HUDEP-2 (cell line): Measurements from ENCODE around the gene AGAP1.

Experiments used
- DNase-seq, 76 experiments: peaks; one replicate each; lab custom pipeline; 2025; ENCODE audit not compliant: unreplicated experiment in 76 of 76; lab: John Stamatoyannopoulos, UW

Gene AGAP1

DNA sequence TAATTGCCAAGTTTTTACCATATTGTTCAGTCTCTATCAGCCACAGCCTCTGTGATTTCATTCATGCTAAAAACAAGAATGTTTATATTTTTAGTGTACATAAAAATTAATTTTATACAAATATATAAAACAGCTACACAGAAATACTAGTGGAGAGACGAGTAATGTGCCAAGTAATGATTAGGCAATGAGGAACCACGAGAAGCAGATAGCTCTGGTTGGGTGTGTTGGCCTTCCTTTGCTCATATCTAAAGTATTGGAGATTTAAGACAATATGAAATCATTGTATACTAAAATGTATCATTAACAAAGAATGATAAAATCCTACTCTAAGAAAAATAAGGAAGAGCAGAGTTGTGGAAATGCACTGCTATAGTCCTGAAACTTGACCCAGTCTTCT is 326.7 kb downstream of the AGAP1 start:
- DNase-seq, result no peak

DNA sequence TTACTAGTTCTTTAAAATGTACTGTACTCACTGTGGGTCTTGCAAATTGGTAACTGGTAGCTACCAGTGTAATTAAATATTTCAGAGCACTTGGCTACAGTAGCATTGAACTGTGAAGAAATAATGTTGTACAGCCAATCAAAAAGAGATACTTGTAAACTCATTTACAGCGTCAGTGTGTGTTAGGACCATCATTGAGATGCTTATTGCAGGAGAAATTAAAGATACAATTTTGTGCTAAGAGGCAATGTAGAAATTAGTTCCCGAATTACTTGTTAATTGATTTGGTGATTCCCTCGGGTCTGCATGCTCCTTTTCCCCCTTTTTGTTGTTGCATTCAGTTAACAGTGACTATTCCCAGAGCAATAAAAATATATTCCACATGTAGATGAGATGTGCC is 330.5 kb downstream of the AGAP1 start:
- DNase-seq, result no peak

GRCh38 chr2:235825946-235826345 is 332.1 kb downstream of the AGAP1 start:
- DNase-seq, result no peak

- DNase-seq, result no peak
Observed at GRCh38 chr2:235826826-235827225, 333.0 kb downstream of the AGAP1 start.

- DNase-seq, result no peak
Observed at GRCh38 chr2:235827585-235827992, 333.7 kb downstream of the AGAP1 start.

DNA sequence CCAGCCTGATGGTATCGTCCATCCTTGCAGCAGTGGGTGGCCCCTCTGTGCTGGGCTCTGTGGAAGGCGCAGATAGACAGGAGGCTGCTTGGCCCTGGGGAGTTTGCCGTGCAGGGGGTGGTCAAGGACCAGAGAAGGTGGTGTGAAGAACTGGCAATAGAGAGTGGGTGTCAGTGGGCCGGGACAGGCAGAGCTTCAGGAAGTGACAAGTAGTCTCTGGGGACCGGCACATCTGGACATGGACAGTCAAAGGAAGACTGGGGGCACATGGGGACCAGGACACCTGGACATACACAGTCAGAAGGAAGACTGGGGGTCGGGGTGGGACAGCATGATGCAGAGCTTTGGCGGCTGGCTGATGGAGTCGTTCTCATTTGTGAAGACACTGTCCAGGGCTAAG is 335.9 kb downstream of the AGAP1 start:
- DNase-seq, result no peak

- no peak for DNase-seq
Observed at GRCh38 chr2:235831755-235832154, 337.9 kb downstream of the AGAP1 start.

- DNase-seq, result no peak
Observed at GRCh38 chr2:235832941-235833340, 339.1 kb downstream of the AGAP1 start.

DNA sequence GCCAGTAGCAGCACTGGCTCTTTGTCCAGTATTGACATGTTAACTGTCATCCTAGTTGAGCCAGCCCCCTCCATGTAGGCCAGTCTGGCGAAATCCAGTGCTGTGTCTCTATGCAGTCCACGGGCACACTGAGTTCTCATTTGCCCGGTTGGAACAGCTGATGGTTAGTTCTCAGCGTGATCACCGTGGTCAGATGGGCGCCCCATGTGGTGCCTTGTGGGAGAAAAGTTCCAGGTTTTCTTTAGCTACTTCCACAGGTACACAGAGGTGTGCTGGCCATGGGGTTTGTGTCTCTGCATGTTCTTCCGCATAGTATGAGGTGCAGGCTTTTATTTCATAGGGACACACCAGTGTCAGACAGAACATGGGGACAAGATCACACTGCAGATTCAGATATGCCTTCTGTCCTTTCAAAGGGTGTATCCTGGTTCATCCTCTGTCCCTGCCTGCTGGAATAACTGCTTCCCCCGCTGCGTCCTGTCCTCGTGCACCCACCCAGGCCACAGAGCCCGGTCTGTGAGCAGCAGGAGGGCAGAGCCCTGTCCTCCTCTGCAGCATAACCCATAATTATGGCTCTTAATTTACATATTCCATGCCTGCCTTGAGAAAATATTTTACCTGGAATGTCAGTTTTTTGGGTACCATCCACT is 340.3 kb downstream of the AGAP1 start:
- DNase-seq, result no peak

- no peak for DNase-seq
Observed at GRCh38 chr2:235834781-235835180, 340.9 kb downstream of the AGAP1 start.

GRCh38 chr2:235835810-235836209 is 342.0 kb downstream of the AGAP1 start:
- no peak for DNase-seq

DNA sequence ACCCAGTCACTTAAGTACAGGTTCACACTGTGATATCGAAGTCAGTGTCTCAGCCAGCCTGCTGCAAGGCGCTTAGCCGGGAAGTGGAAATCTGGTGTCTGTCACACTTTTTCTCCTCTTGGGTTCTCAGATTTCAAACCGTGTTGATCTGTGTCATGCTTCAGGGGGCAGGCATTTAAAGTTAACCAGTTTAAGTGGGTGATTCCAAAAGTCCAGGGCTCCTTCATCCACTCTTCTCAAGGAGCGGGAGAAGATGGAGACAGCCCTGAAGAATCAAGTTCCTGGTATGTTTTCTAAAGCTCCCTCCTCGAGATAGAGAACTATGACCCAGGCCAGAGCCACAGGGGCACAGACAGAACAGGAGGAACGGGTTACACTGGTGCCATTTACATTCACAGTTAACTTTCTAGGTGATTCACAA is 342.7 kb downstream of the AGAP1 start:
- no peak for DNase-seq

GRCh38 chr2:235839226-235839625 is 345.4 kb downstream of the AGAP1 start:
- no peak for DNase-seq

GRCh38 chr2:235839974-235840373 is 346.1 kb downstream of the AGAP1 start:
- DNase-seq, result no peak

GRCh38 chr2:235841863-235842262 is 348.0 kb downstream of the AGAP1 start:
- no peak for DNase-seq

GRCh38 chr2:235842941-235843340 is 349.1 kb downstream of the AGAP1 start:
- DNase-seq, result no peak

DNA sequence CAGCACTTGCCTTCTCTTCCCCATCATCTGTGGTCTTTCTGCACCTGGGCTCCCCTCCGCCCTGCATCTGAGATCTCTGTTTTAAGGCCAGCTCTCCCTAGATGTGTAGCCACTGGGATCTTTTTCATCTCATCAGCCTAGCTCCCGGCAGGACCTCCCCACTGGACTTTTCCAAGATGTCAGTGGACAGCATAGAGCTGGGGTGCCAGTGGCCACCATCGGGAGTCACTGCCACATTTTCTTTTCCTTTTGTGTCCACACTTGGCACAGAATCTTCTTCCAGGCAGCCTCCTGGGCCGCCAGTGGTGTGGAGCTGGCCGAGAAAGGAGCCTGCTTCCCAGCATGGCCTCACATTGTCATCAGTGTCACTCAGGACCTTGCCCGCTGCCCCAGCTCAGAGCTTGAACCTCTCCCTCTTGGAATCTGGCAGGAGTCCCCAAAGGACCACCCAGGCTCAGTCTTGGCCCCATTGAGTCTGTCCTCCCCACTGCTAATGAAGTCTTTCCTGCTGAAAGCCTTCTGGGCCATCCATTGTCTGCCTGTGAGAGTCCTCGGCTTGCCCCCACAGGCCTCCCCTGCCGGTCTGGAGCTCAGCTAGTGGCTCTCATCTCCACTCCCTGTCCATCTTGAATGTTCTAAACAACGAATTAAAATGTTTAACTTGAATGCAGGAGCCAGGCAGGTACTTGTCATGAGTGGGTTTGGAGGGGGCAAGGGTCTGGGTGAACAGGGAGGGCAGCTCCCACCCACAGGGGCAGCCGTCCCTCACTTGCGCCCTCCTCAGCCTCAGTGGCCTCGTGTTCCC is 349.9 kb downstream of the AGAP1 start:
- DNase-seq, result no peak

GRCh38 chr2:235844561-235844960 is 350.7 kb downstream of the AGAP1 start:
- DNase-seq, result no peak

GRCh38 chr2:235845245-235845644 is 351.4 kb downstream of the AGAP1 start:
- no peak for DNase-seq

GRCh38 chr2:235847576-235847975 is 353.7 kb downstream of the AGAP1 start:
- DNase-seq, result no peak

- DNase-seq, result no peak
Observed at GRCh38 chr2:235848055-235848454, 354.2 kb downstream of the AGAP1 start.

DNA sequence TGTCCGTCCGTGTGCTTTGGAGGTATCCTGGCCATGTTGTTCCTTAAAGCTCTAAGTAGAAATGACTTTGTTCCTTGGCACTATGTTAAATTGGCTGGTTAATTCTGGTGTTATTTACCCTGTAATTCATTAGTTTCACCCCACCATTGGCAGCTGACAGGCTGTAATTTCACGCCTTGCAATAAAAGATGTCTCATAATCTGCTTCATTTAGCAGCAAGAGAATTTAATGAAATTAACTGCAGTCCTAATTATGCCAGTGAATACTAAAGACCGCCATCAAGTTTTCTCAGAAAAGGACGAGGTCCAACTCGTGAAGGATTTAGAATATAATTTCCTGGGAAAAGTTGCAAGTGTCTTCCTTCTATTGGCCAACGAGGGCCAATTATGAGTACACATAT is 355.1 kb downstream of the AGAP1 start:
- DNase-seq, result no peak
